NCI-H2227 treated with DMSO at 0.1 percent for 48 hours (cell line): ENCODE results near the gene VPS33B.

Experiments
- DNase-seq: peaks from one replicate; lab custom pipeline; 2025; lab: John Stamatoyannopoulos, UW

VPS33B gene

DNA sequence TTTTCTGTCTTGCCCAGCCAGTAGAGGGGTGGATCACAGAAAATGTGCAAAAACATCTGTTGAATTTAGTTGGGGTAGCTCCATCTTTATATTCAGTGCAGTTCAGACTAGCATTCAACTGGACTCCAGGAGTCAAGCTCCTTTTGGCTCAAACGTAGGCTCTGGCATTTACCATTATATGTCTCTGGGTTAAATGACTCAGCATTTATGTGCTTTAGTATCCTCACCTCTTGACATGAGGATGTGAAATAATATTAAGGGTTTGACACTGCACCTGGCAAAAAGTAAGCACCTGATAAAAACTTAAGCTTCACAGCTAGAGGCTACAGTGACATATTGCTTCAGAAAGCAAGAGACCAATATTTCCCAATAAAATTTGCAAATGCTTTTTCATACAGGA lies 42.8 kb downstream of the VPS33B start:
- no peak for DNase-seq

DNA sequence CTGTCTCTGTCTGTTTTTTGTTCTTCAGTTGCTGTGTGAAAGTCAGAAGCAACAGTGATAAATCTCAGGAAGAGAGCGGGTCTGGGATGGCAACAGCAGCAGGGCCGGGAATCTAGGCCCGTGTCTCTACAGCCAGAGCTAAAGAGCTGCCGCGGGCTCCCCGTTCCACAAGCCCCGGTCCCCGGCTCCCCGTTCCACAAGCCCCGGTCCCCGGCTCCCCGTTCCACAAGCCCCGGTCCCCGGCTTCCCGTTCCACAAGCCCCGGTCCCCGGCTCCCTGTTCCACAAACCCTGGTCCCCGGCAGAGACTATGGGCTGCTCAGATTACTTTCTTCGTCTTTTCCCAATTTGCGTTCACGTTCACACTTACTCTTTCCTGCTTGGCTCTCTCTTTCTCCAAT lies 48.2 kb downstream of the VPS33B start:
- DNase-seq = no peak

DNA sequence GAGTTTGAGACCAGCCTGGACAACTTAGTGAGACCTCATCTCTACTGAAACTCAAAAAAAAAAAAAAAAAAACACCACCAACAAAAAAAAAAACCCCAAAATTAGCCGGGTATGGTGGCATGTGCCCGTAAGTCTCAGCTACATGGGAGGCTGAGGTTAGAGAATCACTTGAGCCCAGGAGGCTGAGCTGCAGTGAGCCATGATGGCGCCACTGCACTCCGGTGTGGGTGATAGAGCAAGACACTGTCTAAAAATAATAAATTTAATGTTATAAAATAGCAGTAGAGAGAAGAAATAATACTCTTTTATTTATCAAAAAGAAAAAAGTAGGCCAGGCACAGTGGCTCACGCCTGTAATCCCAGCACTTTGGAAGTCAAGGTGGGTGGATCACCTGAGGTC lies 50.3 kb downstream of the VPS33B start:
- no peak for DNase-seq

DNA sequence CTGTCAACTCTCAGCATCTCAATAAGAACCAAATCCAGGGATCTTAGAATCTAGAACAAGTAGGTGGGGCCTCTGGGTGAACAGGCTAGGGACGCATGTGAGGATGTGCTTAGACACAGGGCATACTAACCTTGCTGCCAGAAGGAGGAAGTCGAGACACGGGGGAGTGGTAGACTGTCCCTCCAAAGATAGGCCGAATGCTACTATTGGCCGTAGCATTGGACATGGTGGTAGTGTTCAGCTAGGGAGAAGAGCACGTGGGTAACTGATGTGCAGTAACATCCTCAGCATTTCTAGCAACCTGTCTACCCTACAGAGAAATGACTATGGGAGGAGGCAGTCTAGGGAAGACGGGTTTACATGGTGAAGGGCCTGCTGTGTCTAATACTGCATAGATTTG lies 52.1 kb downstream of the VPS33B start:
- no peak for DNase-seq

DNA sequence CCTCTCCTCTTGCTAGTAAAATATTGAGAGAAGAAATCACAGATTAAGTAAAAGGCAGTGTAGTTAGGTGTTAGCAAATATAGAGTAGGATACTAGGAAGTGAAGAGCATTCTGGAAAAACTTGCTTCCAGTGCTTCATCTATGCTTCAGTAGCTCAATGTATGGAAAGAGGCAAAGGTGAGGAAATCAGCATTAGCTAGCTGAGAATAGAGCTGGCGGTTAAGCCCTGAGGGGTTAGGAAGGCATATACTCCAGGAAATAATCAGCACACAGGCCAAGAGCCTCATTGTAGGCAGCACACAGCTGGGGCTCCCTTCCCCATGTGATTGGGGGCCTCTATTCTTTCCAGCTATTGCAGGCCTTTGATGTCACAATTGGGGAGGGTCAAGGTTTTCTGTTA lies 54.0 kb downstream of the VPS33B start:
- no peak for DNase-seq

DNA sequence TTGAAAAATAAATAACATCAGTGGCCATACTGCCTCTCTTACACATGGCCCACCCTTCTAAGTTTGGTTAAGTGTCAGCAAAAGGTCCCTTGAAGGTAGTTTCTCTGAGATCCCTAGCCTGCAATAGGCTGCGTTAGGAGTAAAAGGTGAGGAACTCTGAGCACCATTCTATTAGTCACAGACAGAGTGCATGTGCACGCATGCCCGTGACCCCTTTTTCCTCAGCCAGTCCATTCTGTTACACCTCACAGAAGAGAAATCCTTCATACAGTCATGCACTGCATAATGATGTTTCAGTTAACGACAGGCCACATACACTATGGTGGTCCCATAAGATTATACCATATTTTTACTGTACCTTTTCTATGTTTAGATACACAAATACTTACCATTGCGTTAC lies 55.2 kb downstream of the VPS33B start:
- DNase-seq = no peak

DNA sequence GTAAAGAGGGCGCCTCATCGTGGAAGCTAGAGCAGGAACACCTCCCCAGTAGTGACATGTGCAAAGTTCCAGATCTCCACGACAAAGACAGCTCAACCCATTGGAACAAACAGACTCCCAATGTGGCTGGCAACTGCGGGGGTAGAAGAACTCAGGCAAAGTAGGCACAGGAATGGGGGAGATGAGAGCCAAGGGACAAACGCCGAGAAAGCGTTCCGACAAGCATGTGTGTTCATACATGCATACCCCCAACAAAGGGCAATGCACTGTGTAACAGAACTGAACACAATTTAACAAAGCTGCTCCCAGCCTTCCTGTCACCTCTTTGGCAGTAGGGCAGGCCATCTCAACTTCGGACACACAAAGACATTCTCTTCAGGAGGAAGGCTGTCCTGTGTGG lies 56.1 kb downstream of the VPS33B start:
- no peak for DNase-seq

DNA sequence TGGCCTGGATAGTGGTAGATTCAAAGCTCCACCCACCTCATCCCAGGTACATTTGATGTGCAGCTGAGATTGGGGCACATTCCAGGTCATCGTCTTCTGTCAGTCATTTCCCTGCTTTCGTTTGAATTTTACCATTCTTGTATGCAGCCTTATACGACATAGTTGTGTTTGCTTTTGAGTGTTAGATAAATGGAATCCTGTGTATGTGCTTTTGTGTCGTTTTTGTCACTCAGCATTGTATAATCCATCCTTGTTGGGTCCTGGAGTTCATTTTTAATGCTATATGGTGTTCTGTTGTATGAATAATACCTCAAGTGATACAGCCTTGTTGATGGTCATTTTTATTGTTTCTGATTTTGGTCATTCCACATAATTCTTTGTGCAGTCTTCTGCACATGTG lies 60.4 kb downstream of the VPS33B start:
- DNase-seq = no peak

DNA sequence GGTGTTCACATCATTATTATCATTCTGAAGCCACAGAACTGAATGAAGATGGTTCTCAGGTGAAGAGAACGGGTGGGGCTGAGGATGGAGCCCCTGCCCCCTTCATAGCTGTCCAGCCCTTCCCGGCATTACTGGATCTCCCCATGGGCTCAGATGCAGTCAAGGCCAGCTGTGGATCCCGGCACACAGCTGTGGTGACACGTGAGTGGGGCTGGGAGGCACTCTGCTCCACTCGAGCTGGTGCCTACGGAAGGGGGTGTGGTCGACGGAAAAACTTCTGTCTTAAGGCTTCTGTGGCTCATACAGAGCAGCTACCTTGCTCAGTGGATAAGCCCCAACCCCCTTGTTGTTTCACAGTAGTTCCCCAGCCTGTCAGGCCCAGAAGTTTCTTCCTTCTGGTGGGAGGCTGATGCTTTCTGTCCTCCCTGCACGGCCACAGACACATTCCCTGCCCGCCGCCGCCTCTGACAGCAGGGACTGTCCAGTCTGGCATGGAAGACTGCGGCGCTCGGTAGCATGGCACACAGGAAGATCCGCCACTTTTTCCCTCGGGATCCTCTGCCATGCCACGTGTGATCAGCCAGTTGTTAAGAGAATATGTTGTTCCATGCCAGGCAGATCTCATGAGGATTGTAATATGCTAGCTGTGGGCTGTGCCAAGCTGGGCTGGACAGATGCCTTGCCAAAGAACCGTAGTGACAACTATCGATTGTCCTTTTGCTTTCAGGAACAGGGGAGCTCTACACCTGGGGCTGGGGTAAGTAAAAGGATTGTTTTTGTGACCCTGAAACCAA lies 61.9 kb downstream of the VPS33B start:
- DNase-seq = no peak

DNA sequence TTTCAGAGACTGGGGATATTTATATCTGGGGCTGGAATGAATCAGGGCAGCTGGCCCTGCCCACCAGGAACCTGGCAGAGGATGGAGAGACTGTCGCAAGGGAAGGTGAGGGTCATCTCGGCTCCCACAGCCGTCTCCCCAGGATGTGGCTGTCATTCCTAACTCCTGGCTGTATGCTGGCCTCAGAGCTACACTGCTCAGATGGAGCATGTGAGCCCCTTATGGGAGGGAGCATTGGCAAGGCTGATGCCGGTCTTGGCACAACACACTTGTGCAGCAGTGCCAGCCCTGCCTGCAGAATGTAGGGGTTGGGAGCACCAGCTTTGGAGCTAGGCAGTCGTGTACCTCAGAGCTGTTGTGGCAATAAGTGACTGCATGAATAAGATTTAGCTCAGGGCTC lies 62.5 kb downstream of the VPS33B start:
- no peak for DNase-seq

DNA sequence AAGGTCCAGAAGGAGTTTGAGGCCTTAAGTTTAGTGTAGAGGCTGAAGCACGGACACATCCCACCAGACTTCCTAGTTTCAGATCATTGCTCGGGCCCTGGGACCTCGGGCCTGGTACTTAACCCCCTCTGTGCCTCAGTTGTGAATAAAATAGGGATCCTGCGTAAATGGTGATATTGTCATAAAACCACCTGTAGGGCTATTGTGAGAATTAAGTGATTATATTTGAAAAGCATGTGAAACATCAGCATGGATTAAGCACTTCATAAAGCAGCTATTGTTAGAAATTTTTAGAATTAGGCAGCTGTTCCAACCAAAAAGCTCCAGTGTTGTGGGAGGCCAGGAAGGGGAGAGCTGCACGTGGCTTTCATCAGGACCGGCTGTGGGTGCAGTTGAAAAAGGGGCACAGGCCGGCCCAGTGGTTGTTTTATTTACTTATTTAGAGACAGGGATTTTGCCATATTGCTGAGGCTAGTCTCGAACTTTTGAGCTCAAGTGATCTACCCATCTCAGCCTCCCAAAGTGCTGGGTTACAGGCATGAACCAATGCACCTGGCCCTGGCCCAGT lies 63.3 kb downstream of the VPS33B start:
- DNase-seq = no peak

DNA sequence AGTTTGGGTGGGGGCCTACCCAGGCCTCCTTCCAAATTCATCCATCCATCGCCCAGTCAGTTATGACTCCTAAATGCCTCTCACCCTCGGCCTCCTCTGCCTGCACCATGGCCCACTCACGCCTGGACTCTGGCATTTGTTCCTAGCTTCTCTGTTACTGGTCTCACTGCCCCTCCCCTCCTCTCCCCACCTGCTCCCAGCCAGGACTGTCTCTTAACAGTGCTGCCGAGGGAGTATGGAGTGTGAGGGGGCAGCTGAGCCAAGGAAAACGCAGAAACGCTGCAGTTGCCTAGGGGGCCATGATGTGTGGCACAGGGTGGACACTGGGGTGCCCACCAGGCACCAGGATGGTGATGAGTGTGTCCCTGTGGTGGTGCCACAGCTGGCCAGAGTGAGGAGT lies 64.6 kb downstream of the VPS33B start:
- no peak for DNase-seq

DNA sequence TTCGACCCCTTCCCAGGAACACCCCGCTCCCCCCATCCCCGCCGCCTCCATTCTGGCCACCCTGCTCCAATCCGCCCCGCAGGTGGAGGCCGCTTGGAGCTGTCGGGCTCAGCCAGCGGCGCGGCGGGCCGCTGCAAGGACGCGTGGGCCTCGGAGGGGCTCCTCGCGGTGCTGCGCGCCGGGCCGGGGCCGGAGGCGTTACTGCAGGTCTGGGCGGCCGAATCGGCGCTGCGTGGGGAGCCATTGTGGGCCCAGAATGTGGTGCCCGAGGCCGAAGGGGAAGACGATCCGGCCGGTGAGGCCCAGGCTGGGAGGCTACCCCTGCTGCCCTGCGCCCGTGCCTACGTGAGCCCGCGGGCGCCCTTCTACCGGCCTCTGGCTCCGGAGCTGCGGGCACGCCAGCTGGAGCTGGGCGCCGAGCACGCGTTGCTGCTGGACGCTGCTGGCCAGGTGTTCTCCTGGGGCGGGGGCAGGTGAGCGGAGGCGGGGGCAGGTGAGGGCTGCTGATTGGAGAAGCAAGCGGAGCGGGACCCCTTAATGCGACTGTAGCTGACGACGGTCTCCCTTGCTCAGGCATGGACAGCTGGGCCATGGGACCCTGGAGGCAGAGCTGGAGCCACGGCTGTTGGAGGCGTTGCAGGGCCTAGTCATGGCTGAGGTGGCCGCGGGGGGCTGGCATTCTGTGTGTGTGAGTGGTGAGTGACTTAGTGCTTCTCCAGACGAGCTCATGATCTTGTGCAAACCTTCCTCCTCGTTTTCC lies 65.2 kb downstream of the VPS33B start:
- peak; percentile 8 for DNase-seq

DNA sequence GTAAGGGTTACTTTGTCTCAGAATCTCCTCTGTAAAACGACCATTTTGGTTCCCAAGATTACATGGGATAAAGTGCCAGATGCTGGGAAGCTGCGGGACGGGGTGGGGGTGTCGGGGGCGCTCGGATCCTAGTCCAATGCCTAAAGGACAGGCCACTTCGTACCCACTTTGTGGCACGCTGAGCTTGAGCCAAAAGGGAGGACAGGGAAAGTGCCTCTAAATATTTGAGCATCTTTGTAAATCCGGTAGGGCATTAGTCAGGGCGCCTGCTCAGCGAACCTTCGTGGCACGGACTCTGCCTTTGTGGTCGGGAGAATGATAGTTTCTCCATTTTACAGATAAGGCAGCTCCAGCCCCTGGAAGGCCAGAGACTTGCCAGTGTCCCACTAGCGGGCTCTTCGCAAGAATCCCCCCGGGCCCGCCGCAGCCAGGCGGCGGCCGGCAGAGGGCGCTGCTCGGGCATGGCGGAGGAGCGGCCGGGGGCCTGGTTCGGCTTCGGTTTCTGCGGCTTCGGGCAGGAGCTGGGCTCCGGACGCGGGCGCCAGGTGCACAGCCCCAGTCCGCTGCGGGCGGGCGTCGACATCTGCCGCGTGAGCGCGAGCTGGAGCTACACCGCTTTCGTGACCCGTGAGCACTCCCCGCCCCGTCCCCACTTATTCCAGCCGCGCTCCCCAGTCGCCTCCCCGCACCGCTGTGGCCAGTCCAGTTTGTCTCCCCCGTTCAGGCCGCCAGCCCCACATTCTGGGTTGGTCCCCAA lies 65.9 kb downstream of the VPS33B start:
- peak; percentile 74 for DNase-seq

DNA sequence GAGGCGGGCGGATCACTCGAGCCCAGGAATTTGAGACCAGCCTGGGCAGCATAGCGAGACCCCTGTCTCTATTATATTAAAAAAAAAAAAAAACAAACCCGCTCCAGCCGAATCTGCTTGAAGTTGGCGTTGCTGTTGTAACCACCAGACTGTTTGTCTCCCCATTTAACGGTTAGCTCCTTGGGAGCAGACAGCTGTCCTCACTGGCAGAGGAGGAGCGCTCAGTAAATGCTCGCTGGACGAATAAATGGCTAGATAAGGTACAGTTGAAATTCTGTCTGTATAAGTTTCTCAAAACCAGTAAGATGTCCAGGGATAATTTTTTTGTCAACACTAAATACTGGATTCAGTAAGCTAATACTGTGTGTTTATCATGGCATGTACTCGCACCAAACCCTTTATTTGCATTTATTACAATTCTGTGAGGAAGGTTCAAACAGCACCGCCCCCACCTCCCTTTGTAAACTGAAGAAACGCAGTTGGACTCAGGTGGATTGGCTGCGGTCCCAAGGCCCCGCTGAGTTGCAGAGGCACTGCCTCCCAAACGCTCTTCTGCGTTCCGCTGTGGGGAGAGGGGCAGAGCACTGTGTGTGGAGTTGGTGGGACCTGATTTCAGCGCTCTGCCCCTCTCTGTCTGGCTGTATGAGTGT lies 66.6 kb downstream of the VPS33B start:
- DNase-seq = peak; percentile 8

DNA sequence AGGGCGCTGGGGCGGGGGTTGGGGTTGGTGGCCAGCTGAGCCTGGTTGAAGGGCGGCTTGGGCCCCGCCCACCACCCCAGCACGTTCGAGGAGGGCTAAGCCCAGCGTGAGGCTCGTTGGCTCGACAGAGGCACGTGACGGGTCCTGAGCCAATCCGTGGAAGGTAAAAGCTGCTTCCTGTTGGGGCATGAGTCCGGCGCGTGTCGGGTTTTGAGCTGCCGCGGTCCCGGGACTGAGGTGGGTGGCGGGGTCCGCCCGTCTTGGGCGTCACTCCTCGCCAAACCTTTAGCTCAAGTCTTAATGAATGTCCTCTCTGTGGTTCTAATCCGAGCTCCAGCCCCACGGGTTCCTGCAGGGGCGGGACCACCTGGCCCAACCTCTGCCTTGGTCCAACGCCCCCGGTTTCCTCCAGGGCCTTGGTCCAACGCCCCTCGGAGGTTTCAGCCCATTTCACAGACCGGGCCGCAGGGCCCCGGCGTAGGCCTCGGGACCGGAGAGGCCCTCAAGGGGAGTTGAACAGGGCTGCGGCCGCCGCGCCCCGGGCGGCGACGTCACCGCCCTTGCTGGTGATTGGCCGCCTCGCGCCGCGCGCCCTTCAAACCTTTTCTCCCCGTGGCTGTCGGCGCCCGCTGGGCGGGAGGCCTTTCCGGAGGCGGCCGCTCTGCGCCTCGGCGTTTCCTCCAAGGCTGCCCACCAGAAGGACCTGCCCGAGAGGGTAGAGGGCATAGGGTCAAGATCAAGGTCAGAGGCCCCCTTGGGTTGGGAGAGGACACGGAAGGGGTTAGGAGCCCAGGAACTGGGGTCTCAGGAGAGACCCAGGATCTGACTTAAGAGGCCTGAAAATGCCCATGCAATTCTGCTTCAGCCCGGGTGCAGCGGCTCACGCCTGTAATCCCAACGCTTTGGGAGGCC lies 67.4 kb downstream of the VPS33B start, which contains the start of gene RCCD1:
RCCD1 (plus strand) TSS at position 173 of the 912 bp plus-strand sequence. CDS start 1,851 bp downstream, outside the sequence.
- peak; percentile 81 for DNase-seq

DNA sequence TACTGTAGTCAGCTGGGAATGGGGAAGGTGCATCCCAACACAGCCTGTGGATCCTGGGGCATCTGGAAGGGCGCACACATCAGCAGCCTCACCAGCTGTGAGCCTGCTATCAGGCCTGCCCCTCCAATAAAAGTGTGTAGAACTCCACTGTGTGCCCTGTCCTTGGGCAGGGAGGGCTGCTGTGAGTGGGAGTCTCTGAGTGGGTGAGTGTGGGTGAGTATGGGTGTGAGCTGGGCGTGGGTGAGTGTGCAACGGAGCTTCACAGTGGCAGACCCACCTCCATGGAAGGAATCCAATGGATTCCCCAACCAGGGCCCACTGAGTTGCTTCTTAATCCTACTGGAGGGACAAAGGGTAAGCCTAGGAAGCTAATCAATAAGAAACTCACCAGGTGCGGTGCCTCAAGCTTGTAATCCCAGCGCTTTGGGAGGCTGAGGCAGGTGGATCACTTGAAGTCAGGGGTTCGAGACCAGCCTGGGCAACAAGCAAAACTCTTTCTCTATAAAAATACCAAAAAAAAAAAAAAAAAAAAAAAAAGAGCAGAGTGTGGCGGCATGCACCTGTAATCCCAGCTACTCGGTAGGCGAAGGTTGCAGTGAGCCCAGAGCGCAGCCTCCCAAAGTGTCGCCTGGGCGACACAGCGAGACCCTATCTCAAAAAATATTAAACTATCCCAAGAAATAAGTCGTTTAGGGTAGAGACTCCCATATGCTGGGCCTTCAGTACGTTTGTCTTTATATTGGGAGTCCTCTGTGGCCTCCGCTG lies 68.3 kb downstream of the VPS33B start:
- no peak for DNase-seq

DNA sequence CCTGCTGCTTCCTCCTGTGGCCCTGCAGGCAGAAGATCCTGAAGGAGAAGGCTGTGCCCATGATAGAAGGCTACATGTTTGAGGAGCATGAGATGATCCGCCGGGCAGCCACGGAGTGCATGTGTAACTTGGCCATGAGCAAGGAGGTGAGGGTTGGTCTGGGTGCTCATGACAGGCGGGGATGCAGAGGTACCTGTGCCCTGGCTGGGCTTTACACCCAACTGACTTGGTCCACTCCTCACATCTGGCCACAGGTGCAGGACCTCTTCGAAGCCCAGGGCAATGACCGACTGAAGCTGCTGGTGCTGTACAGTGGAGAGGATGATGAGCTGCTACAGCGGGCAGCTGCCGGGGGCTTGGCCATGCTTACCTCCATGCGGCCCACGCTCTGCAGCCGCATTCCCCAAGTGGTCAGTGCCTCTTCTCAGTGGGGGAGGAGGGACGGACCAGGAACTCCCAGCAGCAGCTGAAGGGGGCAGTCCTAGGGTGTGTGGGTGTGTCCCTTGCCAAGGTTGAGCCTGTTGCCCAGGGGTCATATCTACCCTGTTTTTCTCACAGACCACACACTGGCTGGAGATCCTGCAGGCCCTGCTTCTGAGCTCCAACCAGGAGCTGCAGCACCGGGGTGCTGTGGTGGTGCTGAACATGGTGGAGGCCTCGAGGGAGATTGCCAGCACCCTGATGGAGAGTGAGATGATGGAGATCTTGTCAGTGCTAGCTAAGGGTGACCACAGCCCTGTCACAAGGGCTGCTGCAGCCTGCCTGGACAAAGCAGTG lies 69.3 kb downstream of the VPS33B start:
- no peak for DNase-seq

DNA sequence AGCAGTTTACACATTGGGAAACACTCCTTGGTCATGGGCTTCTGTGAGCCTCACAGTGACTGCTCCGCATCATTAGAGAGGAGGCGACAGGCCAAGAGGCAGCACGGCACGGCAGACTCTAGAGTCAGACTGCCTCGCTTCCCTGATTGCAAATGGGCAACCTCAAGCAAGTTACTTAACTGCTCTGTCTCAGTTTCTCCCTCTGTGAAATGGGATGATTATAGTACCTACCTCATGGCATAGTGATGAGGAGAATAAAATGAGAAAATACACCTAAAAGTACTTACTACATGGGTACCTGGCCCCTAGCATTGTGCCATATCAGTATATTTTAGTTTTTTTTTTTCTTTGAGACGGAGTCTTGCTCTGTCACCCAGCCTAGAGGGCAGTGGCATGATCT lies 71.7 kb downstream of the VPS33B start:
- DNase-seq = no peak
